ENCODE data around the gene FNBP1L. TPM values are rescaled to one million over a fixed set of nuclear protein-coding genes. Genes with fewer than 3 reads are reported as not detected.

The FNBP1L gene
- total and polyA plus RNA-seq, 12 donors: 10.7 to 41.4 (median 23.8) TPM

- intact Hi-C loops (cut with DNase I): loop anchor here in 7 of 10 donors (10.0 kb wide), 4 partner anchors 129 to 411 kb away; no protein-coding TSS in a partner anchor
- Histone ChIP-seq H3K27ac (no peak overlapping the region), H3K4me3 (no peak overlapping the region), H3K9me3 (no peaks in the 10 kb centered on the region), H3K4me1 (peaks cover 0 to 3% (median 0%) of the 10 kb centered on the region in 9 donors), H3K27me3 (peaks cover 0 to 6% (median 0%) of the 10 kb centered on the region in 7 donors), H3K36me3 (no peaks in the 10 kb centered on the region)
- 90 to 93% methylated on average over 3 of the region's 3 CpGs for WGBS, 2 donors
- DNase-seq: no peak
- ATAC-seq: peak in 1 of 8 donors; percentile 22
- no peak for TF ChIP-seq CTCF (IDR thresholded peaks at IDR 0.05)
Measured at GRCh38 chr1:93434088-93434487, 13.8 kb upstream of the FNBP1L start.

GRCh38 chr1:93434987-93435386 is 12.9 kb upstream of the FNBP1L start:
- no peaks in the 10 kb centered on the region for H3K9me3 ChIP-seq
- DNase-seq (no peak), ATAC-seq (peak in 1 of 8 donors; percentile 51)
- no peak overlapping the region for H3K4me3 ChIP-seq
- peaks cover 0 to 3% (median 0%) of the 10 kb centered on the region in 9 donors for H3K4me1 ChIP-seq
- no peaks in the 10 kb centered on the region for H3K36me3 ChIP-seq
- no peak for TF ChIP-seq CTCF (IDR thresholded peaks at IDR 0.05)
- H3K27me3 ChIP-seq: peaks cover 0 to 6% (median 0%) of the 10 kb centered on the region in 7 donors
- H3K27ac ChIP-seq: no peak overlapping the region
- intact Hi-C loops (cut with DNase I): loop anchor here (5.0 to 10.0 kb wide), 12 partner anchors 130 to 412 kb away; partner anchors contain the start of gene BCAR3 (in 2 of the 10)
- WGBS, 2 donors: 75 to 84% methylated on average over 5 of the region's 5 CpGs

- TF ChIP-seq CTCF (IDR thresholded peaks at IDR 0.05): no peak
- intact Hi-C loops (cut with DNase I): loop anchor here (5.0 to 10.0 kb wide), 12 partner anchors 129 to 412 kb away; partner anchors contain the start of gene BCAR3 (in 2 of the 10)
- Histone ChIP-seq H3K36me3 (no peaks in the 10 kb centered on the region), H3K27me3 (peaks cover 0 to 6% (median 0%) of the 10 kb centered on the region in 7 donors), H3K4me1 (peaks cover 0 to 3% (median 0%) of the 10 kb centered on the region in 9 donors), H3K27ac (no peak overlapping the region), H3K9me3 (no peaks in the 10 kb centered on the region), H3K4me3 (no peak overlapping the region)
- DNase-seq (no peak), ATAC-seq (no peak)
- 74 to 94% methylated on average over 4 of the region's 4 CpGs for WGBS, 2 donors
Measured at GRCh38 chr1:93435443-93435842, 12.5 kb upstream of the FNBP1L start.

GRCh38 chr1:93436496-93436895 is 11.4 kb upstream of the FNBP1L start:
- H3K27me3 ChIP-seq: peaks cover 0 to 6% (median 0%) of the 10 kb centered on the region in 7 donors
- H3K4me3 ChIP-seq: no peak overlapping the region
- no peak overlapping the region for H3K27ac ChIP-seq
- H3K36me3 ChIP-seq: no peaks in the 10 kb centered on the region
- H3K9me3 ChIP-seq: no peaks in the 10 kb centered on the region
- no peak for ATAC-seq
- TF ChIP-seq CTCF (IDR thresholded peaks at IDR 0.05): no peak
- intact Hi-C loops (cut with DNase I): loop anchor here (5.0 to 10.0 kb wide), 12 partner anchors 128 to 411 kb away; partner anchors contain the start of gene BCAR3 (in 2 of the 10)
- WGBS, 2 donors: 72% methylated on average over 1 of the region's 1 CpG
- DNase-seq: no peak
- peaks cover 0 to 3% (median 0%) of the 10 kb centered on the region in 9 donors for H3K4me1 ChIP-seq
